ENCODE measurements around the gene MAST4.

MAST4 gene

GRCh38 chr5:66645039-66645438 is 48.8 kb downstream of the MAST4 start:
- DNase-seq (ENCODE audit: low read depth in 2 of 3, low spot score in 2 of 3): no peak

- DNase-seq (ENCODE audit: low read depth in 2 of 3, low spot score in 2 of 3): no peak
Observed at GRCh38 chr5:66646570-66646969, 50.4 kb downstream of the MAST4 start.

GRCh38 chr5:66647146-66647856 is 51.1 kb downstream of the MAST4 start:
- DNase-seq (ENCODE audit: low read depth in 2 of 3, low spot score in 2 of 3): no peak

- DNase-seq (ENCODE audit: low read depth in 2 of 3, low spot score in 2 of 3): no peak
Observed at GRCh38 chr5:66652818-66653217, 56.6 kb downstream of the MAST4 start.

- no peak for DNase-seq (ENCODE audit: low read depth in 2 of 3, low spot score in 2 of 3)
Observed at GRCh38 chr5:66653325-66653724, 57.1 kb downstream of the MAST4 start.

GRCh38 chr5:66655395-66656324 is 59.5 kb downstream of the MAST4 start:
- DNase-seq (ENCODE audit: low read depth in 2 of 3, low spot score in 2 of 3): no peak

- DNase-seq (ENCODE audit: low read depth in 2 of 3, low spot score in 2 of 3): no peak
Observed at GRCh38 chr5:66658516-66658915, 62.3 kb downstream of the MAST4 start.

GRCh38 chr5:66659780-66660179 is 63.6 kb downstream of the MAST4 start:
- no peak for DNase-seq (ENCODE audit: low read depth in 2 of 3, low spot score in 2 of 3)

- no peak for DNase-seq (ENCODE audit: low read depth in 2 of 3, low spot score in 2 of 3)
Observed at GRCh38 chr5:66660396-66660795, 64.2 kb downstream of the MAST4 start.

- DNase-seq (ENCODE audit: low read depth in 2 of 3, low spot score in 2 of 3): no peak
Observed at GRCh38 chr5:66661149-66661548, 65.0 kb downstream of the MAST4 start.

GRCh38 chr5:66666778-66667177 is 70.6 kb downstream of the MAST4 start:
- DNase-seq (ENCODE audit: low read depth in 2 of 3, low spot score in 2 of 3): no peak

- no peak for DNase-seq (ENCODE audit: low read depth in 2 of 3, low spot score in 2 of 3)
Observed at GRCh38 chr5:66669086-66669861, 73.1 kb downstream of the MAST4 start.

GRCh38 chr5:66669862-66670195 is 73.6 kb downstream of the MAST4 start:
- DNase-seq (ENCODE audit: low read depth in 2 of 3, low spot score in 2 of 3): no peak

- DNase-seq (ENCODE audit: low read depth in 2 of 3, low spot score in 2 of 3): no peak
Observed at GRCh38 chr5:66671305-66671704, 75.1 kb downstream of the MAST4 start.

GRCh38 chr5:66674802-66675201 is 78.6 kb downstream of the MAST4 start:
- no peak for DNase-seq (ENCODE audit: low read depth in 2 of 3, low spot score in 2 of 3)

- DNase-seq (ENCODE audit: low read depth in 2 of 3, low spot score in 2 of 3): no peak
Observed at GRCh38 chr5:66675406-66675805, 79.2 kb downstream of the MAST4 start.

GRCh38 chr5:66680221-66680620 is 84.0 kb downstream of the MAST4 start:
- no peak for DNase-seq (ENCODE audit: low read depth in 2 of 3, low spot score in 2 of 3)

- no peak for DNase-seq (ENCODE audit: low read depth in 2 of 3, low spot score in 2 of 3)
Observed at GRCh38 chr5:66680804-66681203, 84.6 kb downstream of the MAST4 start.

GRCh38 chr5:66684663-66685062 is 88.5 kb downstream of the MAST4 start:
- DNase-seq (ENCODE audit: low read depth in 2 of 3, low spot score in 2 of 3): no peak

- no peak for DNase-seq (ENCODE audit: low read depth in 2 of 3, low spot score in 2 of 3)
Observed at GRCh38 chr5:66689522-66690220, 93.5 kb downstream of the MAST4 start.

- DNase-seq (ENCODE audit: low read depth in 2 of 3, low spot score in 2 of 3): no peak
Observed at GRCh38 chr5:66694036-66694435, 97.8 kb downstream of the MAST4 start.
